Loucy (cell line): ENCODE results near the gene KIF13A.
A peak's percentile ranks its signal among the peaks of the same experiment; 100 is the strongest.

Experiments used
- H2AFZ ChIP-seq: fragments of 200-600 bp; sonication (generic); 2 replicates; pipeline ENCODE4 v1.6.0; 2016; ENCODE audit warnings: antibody characterized with exemption, mild to moderate bottlenecking, low read length, moderate library complexity
- H3F3A ChIP-seq: fragments of 200-600 bp; 2 replicates; pipeline ENCODE4 v1.6.0; 2016; ENCODE audit warnings: antibody characterized with exemption, low read depth, mild to moderate bottlenecking
- H3K27me3 ChIP-seq: fragments of 200-600 bp; sonication (generic); 2 replicates; pipeline ENCODE4 v1.6.1; 2014; ENCODE audit warnings: low read length, mild to moderate bottlenecking; ENCODE audit not compliant: insufficient read depth, poor library complexity, severe bottlenecking
- H3K36me3 ChIP-seq: fragments of 200-600 bp; sonication (generic); 2 replicates; pipeline ENCODE4 v1.6.1; 2016; ENCODE audit warnings: low read length; ENCODE audit not compliant: insufficient read depth
- H3K4me1 ChIP-seq: fragments of 200-600 bp; sonication (generic); 2 replicates; pipeline ENCODE4 v1.5.1; 2014; ENCODE audit warnings: low read length, mild to moderate bottlenecking; ENCODE audit not compliant: insufficient read depth, poor library complexity, severe bottlenecking
- H3K4me2 ChIP-seq: fragments of 200-600 bp; sonication (generic); 2 replicates; pipeline ENCODE4 v1.6.0; 2014; ENCODE audit warnings: antibody characterized with exemption, low read length, low read depth, mild to moderate bottlenecking; ENCODE audit not compliant: poor library complexity, severe bottlenecking
- H3K4me3 ChIP-seq: fragments of 200-600 bp; sonication (generic); 2 replicates; pipeline ENCODE4 v1.5.1; 2014; ENCODE audit warnings: low read length, mild to moderate bottlenecking, mixed read lengths; ENCODE audit not compliant: poor library complexity, severe bottlenecking
- H3K79me2 ChIP-seq: fragments of 200-600 bp; sonication (generic); 2 replicates; pipeline ENCODE4 v1.6.1; 2014; ENCODE audit warnings: low read length; ENCODE audit not compliant: insufficient read depth
- H3K9ac ChIP-seq: fragments of 200-600 bp; sonication (generic); 2 replicates; pipeline ENCODE4 v1.6.0; 2014; ENCODE audit warnings: mild to moderate bottlenecking, low read depth, low read length, moderate library complexity; ENCODE audit not compliant: poor library complexity, severe bottlenecking
- H3K9me2 ChIP-seq: fragments of 200-600 bp; sonication (generic); replicated peaks from 2 replicates; pipeline ENCODE4 v1.6.1; 2016; ENCODE audit warnings: low read depth, low read length, mixed read lengths
- H3K9me3 ChIP-seq: fragments of 200-600 bp; sonication (generic); 2 replicates; pipeline ENCODE4 v1.6.1; 2014; ENCODE audit warnings: mild to moderate bottlenecking, antibody characterized with exemption, low read length, low read depth; ENCODE audit not compliant: insufficient read depth
- H4K20me1 ChIP-seq: fragments of 200-600 bp; sonication (generic); 2 replicates; pipeline ENCODE4 v1.6.0; 2014; ENCODE audit warnings: antibody characterized with exemption, low read length, mild to moderate bottlenecking; ENCODE audit not compliant: insufficient read depth, poor library complexity, severe bottlenecking
- EZH2phosphoT487 ChIP-seq: fragments of 200-600 bp; IDR thresholded peaks from 2 replicates; pipeline ENCODE4 v1.6.1; 2018; ENCODE audit warnings: antibody characterized with exemption, mild to moderate bottlenecking, moderate library complexity, borderline replicate concordance
- TF ChIP-seq, protein P1 (sequence below): fragments of 200-600 bp; sonication (generic); conservative IDR thresholded peaks from 2 replicates; pipeline ENCODE4 v1.5.1; 2014; ENCODE audit warnings: mild to moderate bottlenecking, antibody characterized with exemption, low read length

KIF13A gene

DNA sequence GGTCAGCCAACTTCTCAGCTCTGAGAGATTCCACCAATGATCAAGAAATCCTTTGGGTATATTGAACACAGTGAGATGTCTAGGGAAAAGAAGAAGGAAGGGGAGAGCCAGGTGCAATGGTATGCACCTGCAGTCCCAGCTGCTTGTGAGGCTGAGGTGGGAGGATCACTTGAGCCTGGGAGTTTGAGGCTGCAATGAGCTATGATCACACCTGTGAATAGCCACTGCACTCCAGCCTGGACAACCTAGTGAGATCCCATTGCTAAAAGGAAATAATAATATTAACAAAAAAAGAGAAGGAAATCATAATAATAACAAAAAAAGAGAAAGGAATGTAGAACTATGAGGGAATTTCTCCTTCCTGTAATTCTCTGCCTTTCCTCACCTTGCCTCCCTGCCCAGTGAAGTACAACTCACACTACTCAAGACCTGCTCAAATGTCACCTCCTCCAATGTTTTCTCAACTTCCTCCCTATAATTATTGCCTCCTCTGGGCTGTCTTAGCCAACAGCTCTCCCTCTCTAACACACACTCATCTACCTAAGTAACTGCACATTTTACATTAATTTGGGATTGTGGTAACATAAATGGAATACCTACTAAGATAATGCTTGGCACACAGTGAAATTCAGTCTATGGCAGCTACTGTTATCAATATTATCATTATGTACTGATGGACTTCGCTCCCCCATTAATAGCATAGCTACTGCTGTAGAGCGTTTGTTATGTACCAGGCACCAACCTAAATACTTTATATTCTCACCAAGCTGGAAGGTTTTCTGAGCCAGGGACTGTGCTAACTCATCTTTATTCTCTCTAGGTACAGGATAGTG lies 103.6 kb downstream of the KIF13A start:
- no peaks in the 10 kb centered on the region for H3K36me3 ChIP-seq
- H3K9me3 ChIP-seq: no peaks in the 10 kb centered on the region
- TF ChIP-seq, protein P1, sequence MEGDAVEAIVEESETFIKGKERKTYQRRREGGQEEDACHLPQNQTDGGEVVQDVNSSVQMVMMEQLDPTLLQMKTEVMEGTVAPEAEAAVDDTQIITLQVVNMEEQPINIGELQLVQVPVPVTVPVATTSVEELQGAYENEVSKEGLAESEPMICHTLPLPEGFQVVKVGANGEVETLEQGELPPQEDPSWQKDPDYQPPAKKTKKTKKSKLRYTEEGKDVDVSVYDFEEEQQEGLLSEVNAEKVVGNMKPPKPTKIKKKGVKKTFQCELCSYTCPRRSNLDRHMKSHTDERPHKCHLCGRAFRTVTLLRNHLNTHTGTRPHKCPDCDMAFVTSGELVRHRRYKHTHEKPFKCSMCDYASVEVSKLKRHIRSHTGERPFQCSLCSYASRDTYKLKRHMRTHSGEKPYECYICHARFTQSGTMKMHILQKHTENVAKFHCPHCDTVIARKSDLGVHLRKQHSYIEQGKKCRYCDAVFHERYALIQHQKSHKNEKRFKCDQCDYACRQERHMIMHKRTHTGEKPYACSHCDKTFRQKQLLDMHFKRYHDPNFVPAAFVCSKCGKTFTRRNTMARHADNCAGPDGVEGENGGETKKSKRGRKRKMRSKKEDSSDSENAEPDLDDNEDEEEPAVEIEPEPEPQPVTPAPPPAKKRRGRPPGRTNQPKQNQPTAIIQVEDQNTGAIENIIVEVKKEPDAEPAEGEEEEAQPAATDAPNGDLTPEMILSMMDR: no peak
- TF ChIP-seq EZH2phosphoT487: no peak
- H3F3A ChIP-seq: no peaks in the 10 kb centered on the region
- peak overlapping the region; percentile 25 for H2AFZ ChIP-seq
- H3K4me2 ChIP-seq: peak overlapping the region; percentile 56
- H3K9me2 ChIP-seq: no peaks in the 10 kb centered on the region
- peak overlapping the region; percentile 20 for H3K9ac ChIP-seq
- H3K27me3 ChIP-seq: no peaks in the 10 kb centered on the region
- H4K20me1 ChIP-seq: no peaks in the 10 kb centered on the region
- no peaks in the 10 kb centered on the region for H3K79me2 ChIP-seq
- H3K4me1 ChIP-seq: peaks cover 16% of the 10 kb centered on the region
- H3K4me3 ChIP-seq: peak overlapping the region; percentile 53

- H3K27me3 ChIP-seq: no peaks in the 10 kb centered on the region
- no peak overlapping the region for H3K9ac ChIP-seq
- no peak overlapping the region for H3K4me2 ChIP-seq
- H3K36me3 ChIP-seq: no peaks in the 10 kb centered on the region
- no peaks in the 10 kb centered on the region for H3K9me2 ChIP-seq
- peaks cover 16% of the 10 kb centered on the region for H3K4me1 ChIP-seq
- H3K9me3 ChIP-seq: no peaks in the 10 kb centered on the region
- no peak overlapping the region for H3K4me3 ChIP-seq
- no peaks in the 10 kb centered on the region for H3F3A ChIP-seq
- H3K79me2 ChIP-seq: no peaks in the 10 kb centered on the region
- no peaks in the 10 kb centered on the region for H4K20me1 ChIP-seq
- no peak overlapping the region for H2AFZ ChIP-seq
- TF ChIP-seq EZH2phosphoT487: no peak
- TF ChIP-seq, protein P1: no peak
Observed at GRCh38 chr6:17881085-17881858, 106.2 kb downstream of the KIF13A start.

- Histone ChIP-seq H3K4me2 (no peak overlapping the region), H3K36me3 (no peaks in the 10 kb centered on the region)
Observed at GRCh38 chr6:17879184-17879583, 108.3 kb downstream of the KIF13A start.

More at GRCh38 chr6:17879184-17879583, 108.3 kb downstream of the KIF13A start:
- Histone ChIP-seq H3K9me2 (no peaks in the 10 kb centered on the region), H2AFZ (no peak overlapping the region), H3K4me1 (peaks cover 3% of the 10 kb centered on the region), H4K20me1 (no peaks in the 10 kb centered on the region), H3K9me3 (no peaks in the 10 kb centered on the region), H3K79me2 (no peaks in the 10 kb centered on the region), H3K27me3 (no peaks in the 10 kb centered on the region), H3K4me3 (no peak overlapping the region), H3K9ac (no peak overlapping the region), H3F3A (no peaks in the 10 kb centered on the region)
- no peak for TF ChIP-seq EZH2phosphoT487
- TF ChIP-seq, protein P1: no peak
